Mesendoderm (in vitro differentiated cells): ENCODE measurements around the gene CABLES1.

Source experiments
- DNase-seq: peaks from one replicate; pipeline ENCODE4 v3.0.0; 2013
- H2AK5ac ChIP-seq: 2 replicates; pipeline ENCODE4 v1.6.1; 2013; ENCODE audit warnings: low read length, inconsistent platforms
- H2BK120ac ChIP-seq: 2 replicates; pipeline ENCODE4 v1.6.1; 2013; ENCODE audit warnings: low read depth, mild to moderate bottlenecking, low read length, moderate library complexity, mixed read lengths
- H2BK15ac ChIP-seq: replicated peaks from 2 replicates; pipeline ENCODE4 v1.6.1; 2013; ENCODE audit warnings: low read depth, mild to moderate bottlenecking, moderate library complexity
- H2BK5ac ChIP-seq: 2 replicates; pipeline ENCODE4 v1.6.1; 2013; ENCODE audit warnings: low read length, inconsistent platforms
- H3K18ac ChIP-seq: 2 replicates; pipeline ENCODE4 v1.6.1; 2013; ENCODE audit warnings: mild to moderate bottlenecking, low read length, mixed read lengths
- H3K23ac ChIP-seq: one replicate; pipeline ENCODE4 v1.6.1; 2013; ENCODE audit warnings: low read length
- H3K27ac ChIP-seq: 2 replicates; pipeline ENCODE4 v1.5.1; 2013; ENCODE audit warnings: low read depth, mild to moderate bottlenecking, inconsistent platforms, low read length, moderate library complexity
- H3K27me3 ChIP-seq: 2 replicates; pipeline ENCODE4 v1.6.1; 2013; ENCODE audit warnings: low read length, control low read depth, mild to moderate bottlenecking, inconsistent platforms; ENCODE audit not compliant: insufficient read depth, poor library complexity
- H3K36me3 ChIP-seq: 2 replicates; pipeline ENCODE4 v1.6.1; 2013; ENCODE audit warnings: low read length, inconsistent platforms; ENCODE audit not compliant: control insufficient read depth, insufficient read depth
- H3K4ac ChIP-seq: one replicate; pipeline ENCODE4 v1.6.1; 2013; ENCODE audit warnings: low read depth, mild to moderate bottlenecking, low read length, moderate library complexity
- H3K4me1 ChIP-seq: 2 replicates; pipeline ENCODE4 v1.6.1; 2013; ENCODE audit warnings: low read depth, low read length, inconsistent platforms; ENCODE audit not compliant: control insufficient read depth
- H3K4me2 ChIP-seq: 2 replicates; pipeline ENCODE4 v1.6.1; 2013; ENCODE audit warnings: low read length
- H3K4me3 ChIP-seq: 2 replicates; pipeline ENCODE4 v1.5.1; 2013; ENCODE audit warnings: mild to moderate bottlenecking, low read length
- H3K56ac ChIP-seq: one replicate; pipeline ENCODE4 v1.6.1; 2013; ENCODE audit warnings: low read length
- H3K79me1 ChIP-seq: 2 replicates; pipeline ENCODE4 v1.6.1; 2013; ENCODE audit warnings: low read length, inconsistent platforms
- H3K79me2 ChIP-seq: 2 replicates; pipeline ENCODE4 v1.6.1; 2013; ENCODE audit warnings: mild to moderate bottlenecking, low read length; ENCODE audit not compliant: control insufficient read depth, insufficient read depth
- H3K9ac ChIP-seq: 2 replicates; pipeline ENCODE4 v1.6.1; 2013; ENCODE audit warnings: low read length, inconsistent platforms
- H4K5ac ChIP-seq: one replicate; pipeline ENCODE4 v1.6.1; 2013; ENCODE audit warnings: low read length
- H4K8ac ChIP-seq: one replicate; pipeline ENCODE4 v1.6.1; 2013; ENCODE audit warnings: low read depth, mild to moderate bottlenecking, control low read depth, low read length, moderate library complexity
- WGBS: extraction: QIAGEN DNeasy Blood & Tissue Kit; methylation state at CpG from one replicate; pipeline ENCODE4 v1.1.7; 2013; ENCODE audit warnings: low lambda C conversion rate, missing lambda C conversion rate; ENCODE audit not compliant: insufficient coverage; ENCODE audit errors: extremely low coverage; 5-methylcytosine and 5-hydroxymethylcytosine counted together

The CABLES1 gene

DNA sequence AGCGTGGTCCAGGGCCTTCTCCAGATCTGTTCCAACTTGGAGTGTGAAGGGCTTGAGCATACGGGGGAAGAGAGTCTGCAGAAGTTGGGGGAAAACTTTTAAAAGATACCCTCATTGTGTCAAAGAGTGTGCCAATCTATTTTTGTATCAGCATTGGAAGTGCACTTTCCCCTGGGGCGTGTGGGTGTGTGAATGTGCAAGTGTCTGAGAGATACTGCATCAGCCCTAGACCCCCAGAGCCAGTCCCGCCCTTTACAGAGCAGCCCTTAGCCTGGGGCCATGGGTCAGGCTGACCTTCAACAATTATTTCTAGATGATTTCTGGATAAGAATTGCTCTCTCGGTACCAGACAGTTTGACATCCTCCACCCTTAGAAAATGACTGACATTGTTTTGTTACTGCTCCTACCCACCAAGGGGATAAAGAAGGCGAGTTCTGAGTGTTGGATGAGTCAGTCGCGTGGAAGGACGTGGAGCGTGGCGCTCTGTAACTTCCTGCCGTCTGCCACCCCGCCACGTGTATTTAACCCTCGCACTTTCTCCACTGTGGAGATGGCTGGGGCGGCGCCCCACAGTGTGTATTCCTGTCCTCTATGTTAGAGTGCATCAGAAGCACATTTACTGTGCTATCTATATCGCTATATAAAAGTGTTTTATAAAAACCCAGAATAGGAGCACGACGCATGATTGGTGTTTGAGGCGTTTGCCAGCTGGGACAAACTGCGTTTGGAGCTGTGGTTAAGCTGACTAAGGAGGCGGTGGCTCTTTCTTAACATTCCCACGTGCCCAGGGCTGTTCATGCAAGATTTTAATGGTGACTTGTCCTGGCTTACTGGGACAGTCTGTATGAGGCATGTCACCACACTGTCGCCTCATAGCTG, 122.6 kb downstream of the CABLES1 start:
- Histone ChIP-seq H2BK120ac (peak overlapping the region; percentile 16), H3K4me1 (peaks cover 22% of the 10 kb centered on the region), H2BK5ac (peak overlapping the region; percentile 99), H3K79me1 (no peaks in the 10 kb centered on the region), H3K23ac (peak overlapping the region; percentile 67), H4K5ac (no peak overlapping the region), H3K4me3 (no peak overlapping the region), H3K27ac (peak overlapping the region; percentile 91), H3K18ac (peak overlapping the region; percentile 13), H3K4me2 (no peak overlapping the region), H2BK15ac (no peak overlapping the region), H3K79me2 (no peaks in the 10 kb centered on the region), H4K8ac (no peak overlapping the region), H3K27me3 (no peaks in the 10 kb centered on the region), H3K9ac (peak overlapping the region; percentile 35), H2AK5ac (peak overlapping the region; percentile 96), H3K56ac (peak overlapping the region; percentile 94), H3K4ac (peak overlapping the region; percentile 84), H3K36me3 (peaks cover 3% of the 10 kb centered on the region)
- no peak for DNase-seq
- no CpG with 5 or more reads among the region's 25 CpGs for WGBS

- no peaks in the 10 kb centered on the region for H3K27me3 ChIP-seq
- H3K56ac ChIP-seq: peak overlapping the region; percentile 94
- H3K79me2 ChIP-seq: no peaks in the 10 kb centered on the region
- peak overlapping the region; percentile 46 for H2BK120ac ChIP-seq
- peak overlapping the region; percentile 71 for H3K9ac ChIP-seq
- H3K4me1 ChIP-seq: peaks cover 22% of the 10 kb centered on the region
- H4K8ac ChIP-seq: no peak overlapping the region
- H3K36me3 ChIP-seq: peaks cover 3% of the 10 kb centered on the region
- peak overlapping the region; percentile 67 for H3K23ac ChIP-seq
- no peak overlapping the region for H2BK15ac ChIP-seq
- H4K5ac ChIP-seq: peak overlapping the region; percentile 59
- H2BK5ac ChIP-seq: peak overlapping the region; percentile 99
- peak overlapping the region; percentile 91 for H3K27ac ChIP-seq
- H3K79me1 ChIP-seq: no peaks in the 10 kb centered on the region
- H3K18ac ChIP-seq: peak overlapping the region; percentile 8
- H3K4me2 ChIP-seq: no peak overlapping the region
- peak; percentile 52 for DNase-seq
- no peak overlapping the region for H3K4me3 ChIP-seq
- peak overlapping the region; percentile 84 for H3K4ac ChIP-seq
- H2AK5ac ChIP-seq: peak overlapping the region; percentile 96
- no CpG with 5 or more reads among the region's 15 CpGs for WGBS
Measured at GRCh38 chr18:23258566-23259469, 123.5 kb downstream of the CABLES1 start.

DNA sequence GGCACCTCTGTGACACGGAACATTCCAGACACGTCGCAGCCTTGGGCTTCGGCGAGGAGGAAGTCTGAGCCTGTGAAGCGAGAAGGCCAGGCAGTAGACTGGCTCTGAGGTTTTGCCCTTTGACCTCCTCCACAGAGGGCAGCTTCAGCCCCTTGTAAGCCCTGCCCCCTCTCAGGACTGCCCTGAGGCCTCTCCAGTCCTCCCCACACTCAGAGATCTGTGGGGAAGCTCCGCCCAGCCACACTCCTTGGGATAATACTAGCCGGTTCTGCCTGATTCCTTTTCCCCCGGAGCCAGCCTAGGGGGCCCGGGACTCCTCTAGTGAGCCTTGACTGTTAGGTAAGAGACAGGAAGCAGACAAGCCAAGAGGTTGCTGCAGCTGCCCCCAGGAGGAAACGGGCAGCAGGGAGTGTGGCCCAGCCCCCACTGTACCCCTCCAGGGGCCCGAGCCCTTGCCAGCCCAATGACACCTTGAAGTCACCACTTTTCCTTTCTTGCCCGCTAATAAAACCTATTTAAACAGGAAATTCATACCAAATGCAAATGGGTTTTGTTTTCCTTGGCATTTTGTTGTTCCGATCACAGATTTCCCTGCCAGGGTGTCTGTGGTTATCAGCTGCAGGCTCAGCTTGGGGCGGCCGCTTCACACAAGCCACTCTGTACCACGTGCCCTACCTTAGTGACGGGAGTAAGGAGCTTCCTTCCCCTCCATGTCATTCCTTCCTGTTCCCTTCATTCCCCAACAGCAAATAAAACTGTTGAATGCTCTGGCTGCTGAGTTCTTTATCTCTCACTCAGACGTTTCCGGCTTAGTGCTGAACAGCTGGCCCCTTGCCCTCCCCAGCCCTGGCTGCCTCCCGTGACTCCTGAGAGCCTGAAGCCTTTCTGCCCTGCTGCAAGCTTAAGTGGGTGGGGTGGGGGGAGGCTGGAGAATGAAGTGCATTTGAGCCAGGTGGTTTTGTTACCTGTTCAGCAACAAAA, 124.7 kb downstream of the CABLES1 start:
- Histone ChIP-seq H3K18ac (peak overlapping the region; percentile 92), H3K79me1 (no peaks in the 10 kb centered on the region), H3K4me1 (peaks cover 22% of the 10 kb centered on the region), H3K4ac (peak overlapping the region; percentile 73), H3K23ac (no peak overlapping the region), H3K4me2 (peak overlapping the region; percentile 3), H4K5ac (no peak overlapping the region), H3K56ac (peak overlapping the region; percentile 94), H3K9ac (peak overlapping the region; percentile 71), H3K4me3 (no peak overlapping the region), H2BK15ac (no peak overlapping the region), H4K8ac (no peak overlapping the region), H3K27ac (peak overlapping the region; percentile 91), H2AK5ac (peak overlapping the region; percentile 80), H2BK5ac (peak overlapping the region; percentile 99), H3K79me2 (no peaks in the 10 kb centered on the region), H3K36me3 (peaks cover 3% of the 10 kb centered on the region), H3K27me3 (no peaks in the 10 kb centered on the region), H2BK120ac (peak overlapping the region; percentile 89)
- WGBS: no CpG with 5 or more reads among the region's 21 CpGs
- peak; percentile 99 for DNase-seq

DNA sequence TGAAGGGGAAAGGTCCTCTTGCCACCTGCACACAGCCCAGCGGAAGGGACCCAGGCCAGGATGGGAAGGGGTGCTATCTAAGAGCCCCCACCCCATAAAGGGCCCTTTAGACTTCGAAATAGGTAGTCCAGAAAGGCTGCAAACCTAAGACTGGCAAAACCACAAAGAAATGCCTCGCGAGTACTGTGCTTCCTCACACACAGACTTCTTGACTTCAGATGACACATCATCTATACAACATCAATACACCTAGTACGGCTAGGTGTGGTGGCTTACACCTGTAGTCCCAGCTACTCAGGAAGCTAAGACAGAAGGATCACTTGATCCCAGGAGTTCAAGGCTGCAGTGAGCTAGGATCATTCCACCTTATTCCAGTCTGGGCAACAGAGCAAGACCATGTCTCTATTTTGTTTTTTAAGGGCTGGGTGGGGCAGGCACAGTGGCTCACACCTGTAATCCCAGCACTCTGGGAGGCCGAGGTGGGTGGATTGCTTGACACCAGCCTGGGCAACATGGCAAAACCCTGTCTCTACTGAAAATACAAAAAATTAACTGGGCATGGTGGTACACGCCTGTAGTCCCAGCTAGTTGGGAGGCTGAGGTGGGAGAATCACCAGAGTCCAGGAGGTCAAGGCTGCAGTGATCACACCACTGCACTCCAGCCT, 125.8 kb downstream of the CABLES1 start:
- no peaks in the 10 kb centered on the region for H3K79me1 ChIP-seq
- no peak overlapping the region for H4K8ac ChIP-seq
- H3K27ac ChIP-seq: peak overlapping the region; percentile 91
- no peak overlapping the region for H4K5ac ChIP-seq
- H3K9ac ChIP-seq: peak overlapping the region; percentile 8
- peak overlapping the region; percentile 22 for H2AK5ac ChIP-seq
- no peaks in the 10 kb centered on the region for H3K27me3 ChIP-seq
- H3K56ac ChIP-seq: peak overlapping the region; percentile 94
- WGBS: no CpG with 5 or more reads among the region's 7 CpGs
- H3K4me3 ChIP-seq: no peak overlapping the region
- peak overlapping the region; percentile 36 for H2BK5ac ChIP-seq
- no peak overlapping the region for H2BK15ac ChIP-seq
- peak overlapping the region; percentile 92 for H3K18ac ChIP-seq
- no peak overlapping the region for H3K23ac ChIP-seq
- peak overlapping the region; percentile 89 for H2BK120ac ChIP-seq
- peaks cover 2% of the 10 kb centered on the region for H3K36me3 ChIP-seq
- H3K4me2 ChIP-seq: no peak overlapping the region
- no peak for DNase-seq
- no peaks in the 10 kb centered on the region for H3K79me2 ChIP-seq
- peak overlapping the region; percentile 73 for H3K4ac ChIP-seq
- H3K4me1 ChIP-seq: peaks cover 22% of the 10 kb centered on the region
